NCI-H1105 treated with DMSO at 0.1 percent for 48 hours (cell line): ENCODE results near the gene FGB.

Source experiments
- DNase-seq: peaks from one replicate; lab custom pipeline; 2025; lab: John Stamatoyannopoulos, UW

Gene FGB

GRCh38 chr4:154562697-154563254 is at the start of gene FGB:
Gene FGB (plus strand): TSS chr4:154563011. CDS start chr4:154563019, 8 bp downstream.
- no peak for DNase-seq

- DNase-seq: no peak
Measured at GRCh38 chr4:154516318-154517029, 46.3 kb upstream of the FGB start.

GRCh38 chr4:154517591-154517990 is 45.2 kb upstream of the FGB start:
- no peak for DNase-seq

- no peak for DNase-seq
Measured at GRCh38 chr4:154519214-154519613, 43.6 kb upstream of the FGB start.

- DNase-seq: no peak
Measured at GRCh38 chr4:154521607-154522006, 41.2 kb upstream of the FGB start.

- no peak for DNase-seq
Measured at GRCh38 chr4:154526151-154526550, 36.7 kb upstream of the FGB start.

- DNase-seq: no peak
Measured at GRCh38 chr4:154527308-154527707, 35.5 kb upstream of the FGB start.

GRCh38 chr4:154528869-154529268 is 33.9 kb upstream of the FGB start:
- DNase-seq: no peak

GRCh38 chr4:154529728-154530519 is 32.9 kb upstream of the FGB start:
- no peak for DNase-seq

- DNase-seq: no peak
Measured at GRCh38 chr4:154534296-154534695, 28.5 kb upstream of the FGB start.

- DNase-seq: no peak
Measured at GRCh38 chr4:154542271-154542879, 20.4 kb upstream of the FGB start.

- no peak for DNase-seq
Measured at GRCh38 chr4:154545689-154546088, 17.1 kb upstream of the FGB start.

- peak; percentile 84 for DNase-seq
Measured at GRCh38 chr4:154549894-154550790, 12.7 kb upstream of the FGB start, which contains the start of gene PLRG1. Gene PLRG1 (minus strand): TSS chr4:154550400. CDS start chr4:154550308, 92 bp downstream.

- DNase-seq: peak; percentile 14
Measured at GRCh38 chr4:154551872-154552686, 10.7 kb upstream of the FGB start.

- no peak for DNase-seq
Measured at GRCh38 chr4:154559141-154559493, 3.7 kb upstream of the FGB start.

GRCh38 chr4:154559494-154560418 is 3.1 kb upstream of the FGB start:
- peak; percentile 31 for DNase-seq

GRCh38 chr4:154560419-154560801 is 2.4 kb upstream of the FGB start:
- no peak for DNase-seq

- DNase-seq: no peak
Measured at GRCh38 chr4:154560824-154561231, 2.0 kb upstream of the FGB start.

- no peak for DNase-seq
Measured at GRCh38 chr4:154564311-154564710, 1.5 kb downstream of the FGB start.

- no peak for DNase-seq
Measured at GRCh38 chr4:154565704-154566103, 2.9 kb downstream of the FGB start.
